GM12878 (cell line): ENCODE measurements around the gene DNAH9.

Experiments
- ATF7 ChIP-seq: fragments of 450-650 bp; IDR thresholded peaks from 2 replicates; pipeline ENCODE4 v1.6.1; 2016; ENCODE audit warnings: low read depth, mild to moderate bottlenecking
- CHD2 ChIP-seq: IDR thresholded peaks from 2 replicates; pipeline ENCODE4 v1.6.1; 2011; ENCODE audit warnings: low read depth, low read length, improper control_type of control experiment, borderline replicate concordance
- FOXK2 ChIP-seq: fragments of 450-650 bp; IDR thresholded peaks from 2 replicates; pipeline ENCODE4 v1.6.1; 2017; ENCODE audit warnings: mild to moderate bottlenecking, moderate library complexity
- FOXM1 ChIP-seq: IDR thresholded peaks from 2 replicates; pipeline ENCODE4 v1.6.1; 2012; ENCODE audit warnings: low read depth, mild to moderate bottlenecking, inconsistent platforms, low read length, moderate library complexity
- HDAC6 ChIP-seq: fragments of 200-600 bp; sonication (generic); IDR thresholded peaks from one replicate; pipeline ENCODE4 v1.8.0; 2017; ENCODE audit warnings: antibody characterized with exemption; ENCODE audit not compliant: unreplicated experiment
- JUNB ChIP-seq: IDR thresholded peaks from 2 replicates; pipeline ENCODE4 v1.6.1; 2016; ENCODE audit warnings: antibody characterized with exemption, mild to moderate bottlenecking
- MXI1 ChIP-seq: fragments of 150-350 bp; IDR thresholded peaks from 2 replicates; pipeline ENCODE4 v1.6.1; 2011; ENCODE audit warnings: low read depth, mild to moderate bottlenecking, inconsistent platforms, low read length, improper control_type of control experiment
- NR2C1 ChIP-seq: fragments of 450-650 bp; IDR thresholded peaks from 2 replicates; pipeline ENCODE4 v1.6.1; 2017; ENCODE audit warnings: antibody characterized with exemption, mild to moderate bottlenecking, moderate library complexity
- RAD21 ChIP-seq: IDR thresholded peaks from 2 replicates; pipeline ENCODE4 v1.6.1; 2011; ENCODE audit warnings: mild to moderate bottlenecking, low read depth, low read length, moderate library complexity; ENCODE audit not compliant: insufficient read depth
- SRF ChIP-seq, 2 experiments: IDR thresholded peaks; 2 replicates each; pipeline ENCODE4 v1.6.1; 2011; ENCODE audit warnings: low read depth in 2 of 2, low read length in 2 of 2, mild to moderate bottlenecking in 1 of 2, moderate library complexity in 1 of 2
- TAF1 ChIP-seq: IDR thresholded peaks from 2 replicates; pipeline ENCODE4 v1.6.1; 2011; ENCODE audit warnings: mild to moderate bottlenecking, low read depth, low read length, borderline replicate concordance
- TF ChIP-seq, protein P1 (sequence below), 3 experiments: IDR thresholded peaks in 2 of 3; conservative IDR thresholded peaks in 1 of 3; 2 replicates each; pipeline ENCODE4 v1.5.1; 2011; ENCODE audit warnings: low read depth in 3 of 3, low read length in 3 of 3, mild to moderate bottlenecking in 3 of 3, control low read depth in 2 of 3, moderate library complexity in 2 of 3, inconsistent platforms in 1 of 3, mixed read lengths in 1 of 3; ENCODE audit not compliant: control insufficient read depth in 2 of 3, insufficient read depth in 1 of 3; ENCODE audit errors: extremely low read depth in 1 of 3

DNA sequence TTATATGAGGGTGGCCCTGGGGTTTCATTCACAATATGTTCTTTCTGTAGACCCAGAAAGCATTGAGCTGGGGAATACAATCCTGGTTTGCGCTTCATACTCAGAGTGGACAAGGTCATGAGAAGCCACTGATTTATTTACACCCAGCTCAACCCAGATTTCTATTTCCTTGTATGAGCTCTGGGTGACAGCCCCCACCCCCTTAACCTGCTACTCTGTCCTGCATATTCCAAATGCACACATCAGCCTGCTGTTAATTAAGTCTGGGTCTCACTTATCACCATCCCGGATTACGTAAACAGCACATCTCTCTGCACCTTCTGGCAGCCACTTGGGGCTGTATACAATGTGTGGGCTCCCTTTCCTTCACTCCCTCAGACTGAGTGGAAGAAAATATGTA, 102.4 kb downstream of the DNAH9 start:
- TF ChIP-seq SRF (IDR thresholded peaks at IDR 0.05; ENCODE audit: low read depth in 2 of 2, low read length in 2 of 2) (no peak), FOXM1 (no peak), ATF7 (no peak), JUNB (no peak), RAD21 (no peak), MXI1 (no peak), NR2C1 (no peak), TAF1 (no peak), HDAC6 (no peak), FOXK2 (no peak), CHD2 (no peak)
- TF ChIP-seq, protein P1, sequence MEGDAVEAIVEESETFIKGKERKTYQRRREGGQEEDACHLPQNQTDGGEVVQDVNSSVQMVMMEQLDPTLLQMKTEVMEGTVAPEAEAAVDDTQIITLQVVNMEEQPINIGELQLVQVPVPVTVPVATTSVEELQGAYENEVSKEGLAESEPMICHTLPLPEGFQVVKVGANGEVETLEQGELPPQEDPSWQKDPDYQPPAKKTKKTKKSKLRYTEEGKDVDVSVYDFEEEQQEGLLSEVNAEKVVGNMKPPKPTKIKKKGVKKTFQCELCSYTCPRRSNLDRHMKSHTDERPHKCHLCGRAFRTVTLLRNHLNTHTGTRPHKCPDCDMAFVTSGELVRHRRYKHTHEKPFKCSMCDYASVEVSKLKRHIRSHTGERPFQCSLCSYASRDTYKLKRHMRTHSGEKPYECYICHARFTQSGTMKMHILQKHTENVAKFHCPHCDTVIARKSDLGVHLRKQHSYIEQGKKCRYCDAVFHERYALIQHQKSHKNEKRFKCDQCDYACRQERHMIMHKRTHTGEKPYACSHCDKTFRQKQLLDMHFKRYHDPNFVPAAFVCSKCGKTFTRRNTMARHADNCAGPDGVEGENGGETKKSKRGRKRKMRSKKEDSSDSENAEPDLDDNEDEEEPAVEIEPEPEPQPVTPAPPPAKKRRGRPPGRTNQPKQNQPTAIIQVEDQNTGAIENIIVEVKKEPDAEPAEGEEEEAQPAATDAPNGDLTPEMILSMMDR (IDR thresholded peaks at IDR 0.05 in 2 of 3, conservative IDR thresholded peaks at IDR 0.05 in 1 of 3; ENCODE audit: control insufficient read depth in 2 of 3, extremely low read depth in 1 of 3, insufficient read depth in 1 of 3, low read depth in 3 of 3, low read length in 3 of 3) = no peak
